Heart right ventricle (tissue), 16 donors: ENCODE measurements around the gene TRIM62. TPM values are rescaled to one million over a fixed set of nuclear protein-coding genes. Genes with fewer than 3 reads are reported as not detected.

Experiments
- ATAC-seq, 8 donors: fragments of 200-7000 bp; cut with Tn5 transposase; one replicate each; pipeline ENCODE4 v1.9.1; 2020; ENCODE audit warnings: mild to moderate bottlenecking in 8 of 8, moderate library complexity in 8 of 8, moderate number of reproducible peaks in 1 of 8
- DNase-seq, 2 donors: peaks; one replicate each; pipeline ENCODE4 v3.0.0-alpha.2; 2020
- H3K27ac ChIP-seq, 10 donors: fragments of 200-600 bp; sonication (generic) in 2 of 10; one replicate each; pipeline versions ENCODE4 v1.5.0 to v1.8.0; 2020 to 2022; ENCODE audit warnings: mild to moderate bottlenecking in 3 of 10
- H3K27me3 ChIP-seq, 7 donors: fragments of 200-600 bp; one replicate each; pipeline ENCODE4 v1.8.0; 2021 to 2022; ENCODE audit warnings: mild to moderate bottlenecking in 2 of 7
- H3K36me3 ChIP-seq, 9 donors: fragments of 200-600 bp; sonication (generic) in 1 of 9; one replicate each; pipeline versions ENCODE4 v1.5.0 to v1.8.0; 2020 to 2022; ENCODE audit warnings: mild to moderate bottlenecking in 2 of 9
- H3K4me1 ChIP-seq, 9 donors: fragments of 200-600 bp; sonication (generic) in 1 of 9; one replicate each; pipeline versions ENCODE4 v1.5.0 to v1.8.0; 2020 to 2022; ENCODE audit warnings: mild to moderate bottlenecking in 4 of 9
- H3K4me3 ChIP-seq, 10 donors: fragments of 200-600 bp; sonication (generic) in 2 of 10; one replicate each; pipeline versions ENCODE4 v1.5.0 to v1.8.0; 2020 to 2022; ENCODE audit warnings: mild to moderate bottlenecking in 7 of 10, moderate library complexity in 2 of 10
- H3K9me3 ChIP-seq, 11 donors: fragments of 200-600 bp in 10 of 11; sonication (generic) in 2 of 11; one replicate each; pipeline versions ENCODE4 v1.5.0 to v1.8.0; 2013 to 2022; ENCODE audit warnings: mild to moderate bottlenecking in 2 of 11, control low read depth in 1 of 11, moderate library complexity in 1 of 11
- CTCF ChIP-seq, 9 donors: fragments of 200-600 bp; sonication (generic) in 2 of 9; IDR thresholded peaks; one replicate each; pipeline versions ENCODE4 v1.5.0 to v1.8.0; 2021 to 2022; ENCODE audit warnings: antibody characterized with exemption in 9 of 9, mild to moderate bottlenecking in 5 of 9, moderate library complexity in 1 of 9
- WGBS, 2 donors: extraction: QIAGEN DNeasy Blood & Tissue Kit; methylation state at CpG; one replicate each; pipeline ENCODE4 v1.1.7; 2013; ENCODE audit warnings: inconsistent platforms in 1 of 2; 5-methylcytosine and 5-hydroxymethylcytosine counted together
- intact Hi-C, 10 donors: fragments of 100-400 bp; cut with DNase I; formaldehyde crosslinking; loops; one replicate each; pipeline versions ENCODE4 v1.11.1 to v1.14.2; 2022
- polyA plus RNA-seq, 2 donors: library from polyadenylated mRNA; stranded (reverse); fragments of 200-250 nt; gene quantifications; one replicate each; pipeline ENCODE4 v1.2.3, GENCODE V29; 2013
- total RNA-seq, 10 donors: library from RNA; stranded (reverse); fragmentation: NEBNext Ultra II Directional in 3 of 10; extraction: Animal tissue kit (Norgen Biotek cat#: 25700) in 3 of 10; gene quantifications; one replicate each; pipeline versions ENCODE4 v1.2.1 to v1.2.4, GENCODE V29; 2021 to 2023
- donor health status: Arrhythmogenic right ventricular cardiomyopathy.
- donor health status: ischemic (EF 13 %, LVEDD 7.1; RV severe dilation, severe dysfunction).
- donor health status: healthy with polysubstance abuse.
- donor health status: DM: no; HTN: yes; CAD: no.
- donor health status: DM: no; HTN: no; CAD: no.
- donor health status: ischemic (EF 25% LVEDD 6.9; RV normal size, moderate dysfunction).
- donor health status: ischemic (EF 25% LVEDD 5.7; RV mildly dilated, moderate dysfunction).
- donor health status: healthy.
- donor health status: DM: yes; HTN: yes; CAD: no.
- donor health status: Ischemic cardiomyopathy.
- donor health status: ischemic (EF 35%, LVEDD 5.7; RV mildly dilated, moderate dysfunction).
- donor health status: nonischemic (EF 11% LVEDD 7.7; RV severe dilation, severe dysfunction).
- donor health status: DM: yes; HTN: yes; CAD: no.
- donor health status: PGD.
- donor health status: ischemic (EF 29% LVEDD 5.4; RV normal size, mild dysfunction).
- donor health status: nonischemic (EF 23%, LVEDD 6.1; RV moderate dilation, normal function).

Gene TRIM62
- total and polyA plus RNA-seq, 12 donors: 2.0 to 3.7 (median 2.6) TPM

- H3K36me3 ChIP-seq: peaks cover 0 to 21% (median 0%) of the 10 kb centered on the region in 9 donors
- H3K27ac ChIP-seq: peak overlapping the region in 5 of 10 donors; percentile 3 to 22 (median 7)
- TF ChIP-seq CTCF (IDR thresholded peaks at IDR 0.05): no peak
- DNase-seq (no peak), ATAC-seq (peak in 4 of 8 donors; percentile 16 to 41 (median 35))
- intact Hi-C loops: no loop called here
- no peaks in the 10 kb centered on the region for H3K27me3 ChIP-seq
- no peaks in the 10 kb centered on the region for H3K9me3 ChIP-seq
- H3K4me3 ChIP-seq: no peak overlapping the region
- peaks cover 9 to 36% (median 22%) of the 10 kb centered on the region in 9 donors for H3K4me1 ChIP-seq
- 66 to 71% methylated on average over 11 of the region's 11 CpGs for WGBS, 2 donors
Measured at GRCh38 chr1:33169290-33170055, 12.4 kb downstream of the TRIM62 start.

- intact Hi-C loops: no loop called here
- H3K4me3 ChIP-seq: no peak overlapping the region
- H3K27ac ChIP-seq: peak overlapping the region in 5 of 10 donors; percentile 5 to 22 (median 12)
- H3K36me3 ChIP-seq: peaks cover 0 to 21% (median 0%) of the 10 kb centered on the region in 9 donors
- 67 to 69% methylated on average over 11 of the region's 11 CpGs for WGBS, 2 donors
- peaks cover 9 to 44% (median 22%) of the 10 kb centered on the region in 9 donors for H3K4me1 ChIP-seq
- no peak for DNase-seq
- H3K9me3 ChIP-seq: no peaks in the 10 kb centered on the region
- TF ChIP-seq CTCF (IDR thresholded peaks at IDR 0.05): no peak
- ATAC-seq: no peak
- H3K27me3 ChIP-seq: no peaks in the 10 kb centered on the region
Measured at GRCh38 chr1:33168556-33169289, 13.1 kb downstream of the TRIM62 start.

- WGBS, 2 donors: 94 to 96% methylated on average over 4 of the region's 4 CpGs
- H3K36me3 ChIP-seq: peaks cover 0 to 21% (median 0%) of the 10 kb centered on the region in 9 donors
- H3K9me3 ChIP-seq: no peaks in the 10 kb centered on the region
- TF ChIP-seq CTCF (IDR thresholded peaks at IDR 0.05): no peak
- H3K27ac ChIP-seq: no peak overlapping the region
- peaks cover 9 to 45% (median 24%) of the 10 kb centered on the region in 9 donors for H3K4me1 ChIP-seq
- H3K4me3 ChIP-seq: no peak overlapping the region
- no peak for DNase-seq
- ATAC-seq: no peak
- intact Hi-C loops: no loop called here
- H3K27me3 ChIP-seq: no peaks in the 10 kb centered on the region
Measured at GRCh38 chr1:33167650-33168447, 14.0 kb downstream of the TRIM62 start.

GRCh38 chr1:33165809-33166208 is 16.0 kb downstream of the TRIM62 start:
- H3K4me3 ChIP-seq: no peak overlapping the region

More at GRCh38 chr1:33165809-33166208, 16.0 kb downstream of the TRIM62 start:
- Histone ChIP-seq H3K4me1 (peaks cover 12 to 41% (median 20%) of the 10 kb centered on the region in 9 donors), H3K27me3 (no peaks in the 10 kb centered on the region), H3K27ac (no peak overlapping the region), H3K9me3 (no peaks in the 10 kb centered on the region), H3K36me3 (peaks cover 0 to 21% (median 0%) of the 10 kb centered on the region in 9 donors)
- no peak for ATAC-seq
- intact Hi-C loops: no loop called here
- no peak for DNase-seq
- TF ChIP-seq CTCF (IDR thresholded peaks at IDR 0.05): no peak
- WGBS, 2 donors: 97% methylated on average over 6 of the region's 6 CpGs
